ENCODE measurements around the gene KCNG4.

Gene KCNG4

GRCh38 chr16:84272740-84273320 lies 33.0 kb upstream of the KCNG4 start:
- Histone ChIP-seq H2AFZ (ENCODE audit: low read depth, low read length) (no peak overlapping the region), H3K9me3 (ENCODE audit: low read length) (no peaks in the 10 kb centered on the region), H3K4me1 (ENCODE audit: insufficient read depth, low read length) (peaks cover 5% of the 10 kb centered on the region), H3K27me3 (ENCODE audit: insufficient read depth, low read length) (no peaks in the 10 kb centered on the region), H3K36me3 (ENCODE audit: insufficient read depth, low read length) (no peaks in the 10 kb centered on the region), H3K4me3 (ENCODE audit: low read length) (no peak overlapping the region)

- Histone ChIP-seq H2AFZ (ENCODE audit: low read depth, low read length) (no peak overlapping the region), H3K4me3 (ENCODE audit: low read length) (no peak overlapping the region), H3K9me3 (ENCODE audit: low read length) (no peaks in the 10 kb centered on the region), H3K27me3 (ENCODE audit: insufficient read depth, low read length) (no peaks in the 10 kb centered on the region), H3K36me3 (ENCODE audit: insufficient read depth, low read length) (no peaks in the 10 kb centered on the region), H3K4me1 (ENCODE audit: insufficient read depth, low read length) (peaks cover 5% of the 10 kb centered on the region)
Measured at GRCh38 chr16:84271866-84272265, 32.1 kb upstream of the KCNG4 start.

- Histone ChIP-seq H3K9me3 (ENCODE audit: low read length) (no peaks in the 10 kb centered on the region), H2AFZ (ENCODE audit: low read depth, low read length) (no peak overlapping the region), H3K4me3 (ENCODE audit: low read length) (no peak overlapping the region), H3K4me1 (ENCODE audit: insufficient read depth, low read length) (peaks cover 5% of the 10 kb centered on the region), H3K36me3 (ENCODE audit: insufficient read depth, low read length) (no peaks in the 10 kb centered on the region), H3K27me3 (ENCODE audit: insufficient read depth, low read length) (no peaks in the 10 kb centered on the region)
Measured at GRCh38 chr16:84271037-84271436, 31.2 kb upstream of the KCNG4 start.

GRCh38 chr16:84270531-84270930 lies 30.7 kb upstream of the KCNG4 start:
- Histone ChIP-seq H3K9me3 (ENCODE audit: low read length) (no peaks in the 10 kb centered on the region), H3K4me3 (ENCODE audit: low read length) (no peak overlapping the region), H3K36me3 (ENCODE audit: insufficient read depth, low read length) (no peaks in the 10 kb centered on the region), H3K27me3 (ENCODE audit: insufficient read depth, low read length) (no peaks in the 10 kb centered on the region), H3K4me1 (ENCODE audit: insufficient read depth, low read length) (peaks cover 5% of the 10 kb centered on the region), H2AFZ (ENCODE audit: low read depth, low read length) (no peak overlapping the region)

- Histone ChIP-seq H3K4me3 (ENCODE audit: low read length) (no peak overlapping the region), H2AFZ (ENCODE audit: low read depth, low read length) (no peak overlapping the region), H3K9me3 (ENCODE audit: low read length) (no peaks in the 10 kb centered on the region), H3K36me3 (ENCODE audit: insufficient read depth, low read length) (no peaks in the 10 kb centered on the region), H3K4me1 (ENCODE audit: insufficient read depth, low read length) (peaks cover 5% of the 10 kb centered on the region), H3K27me3 (ENCODE audit: insufficient read depth, low read length) (no peaks in the 10 kb centered on the region)
Measured at GRCh38 chr16:84270071-84270470, 30.3 kb upstream of the KCNG4 start.

- Histone ChIP-seq H3K4me3 (ENCODE audit: low read length) (no peak overlapping the region), H3K4me1 (ENCODE audit: insufficient read depth, low read length) (peaks cover 5% of the 10 kb centered on the region), H2AFZ (ENCODE audit: low read depth, low read length) (no peak overlapping the region), H3K9me3 (ENCODE audit: low read length) (no peaks in the 10 kb centered on the region), H3K27me3 (ENCODE audit: insufficient read depth, low read length) (no peaks in the 10 kb centered on the region), H3K36me3 (ENCODE audit: insufficient read depth, low read length) (no peaks in the 10 kb centered on the region)
Measured at GRCh38 chr16:84268291-84269040, 28.7 kb upstream of the KCNG4 start.

- Histone ChIP-seq H2AFZ (ENCODE audit: low read depth, low read length) (no peak overlapping the region), H3K27me3 (ENCODE audit: insufficient read depth, low read length) (no peaks in the 10 kb centered on the region), H3K9me3 (ENCODE audit: low read length) (no peaks in the 10 kb centered on the region), H3K36me3 (ENCODE audit: insufficient read depth, low read length) (no peaks in the 10 kb centered on the region), H3K4me3 (ENCODE audit: low read length) (no peak overlapping the region), H3K4me1 (ENCODE audit: insufficient read depth, low read length) (peaks cover 5% of the 10 kb centered on the region)
Measured at GRCh38 chr16:84267380-84267779, 27.6 kb upstream of the KCNG4 start.

- no peaks in the 10 kb centered on the region for H3K27me3 ChIP-seq (ENCODE audit: insufficient read depth, low read length)
Measured at GRCh38 chr16:84266451-84266850, 26.6 kb upstream of the KCNG4 start.

GRCh38 chr16:84262939-84263338 lies 23.1 kb upstream of the KCNG4 start:
- Histone ChIP-seq H3K9me3 (ENCODE audit: low read length) (no peaks in the 10 kb centered on the region), H3K4me1 (ENCODE audit: insufficient read depth, low read length) (peaks cover 6% of the 10 kb centered on the region), H2AFZ (ENCODE audit: low read depth, low read length) (no peak overlapping the region), H3K27me3 (ENCODE audit: insufficient read depth, low read length) (no peaks in the 10 kb centered on the region), H3K36me3 (ENCODE audit: insufficient read depth, low read length) (no peaks in the 10 kb centered on the region), H3K4me3 (ENCODE audit: low read length) (no peak overlapping the region)

More at GRCh38 chr16:84266451-84266850, 26.6 kb upstream of the KCNG4 start:
- Histone ChIP-seq H3K4me3 (ENCODE audit: low read length) (no peak overlapping the region), H3K9me3 (ENCODE audit: low read length) (no peaks in the 10 kb centered on the region), H3K36me3 (ENCODE audit: insufficient read depth, low read length) (no peaks in the 10 kb centered on the region), H3K4me1 (ENCODE audit: insufficient read depth, low read length) (peaks cover 5% of the 10 kb centered on the region), H2AFZ (ENCODE audit: low read depth, low read length) (no peak overlapping the region)

- Histone ChIP-seq H3K4me3 (ENCODE audit: low read length) (no peak overlapping the region), H3K36me3 (ENCODE audit: insufficient read depth, low read length) (no peaks in the 10 kb centered on the region), H3K27me3 (ENCODE audit: insufficient read depth, low read length) (no peaks in the 10 kb centered on the region), H2AFZ (ENCODE audit: low read depth, low read length) (no peak overlapping the region), H3K4me1 (ENCODE audit: insufficient read depth, low read length) (peaks cover 6% of the 10 kb centered on the region), H3K9me3 (ENCODE audit: low read length) (no peaks in the 10 kb centered on the region)
Measured at GRCh38 chr16:84262031-84262430, 22.2 kb upstream of the KCNG4 start.

GRCh38 chr16:84260766-84261554 lies 21.1 kb upstream of the KCNG4 start:
- Histone ChIP-seq H3K36me3 (ENCODE audit: insufficient read depth, low read length) (no peaks in the 10 kb centered on the region), H2AFZ (ENCODE audit: low read depth, low read length) (no peak overlapping the region), H3K4me3 (ENCODE audit: low read length) (no peak overlapping the region), H3K9me3 (ENCODE audit: low read length) (no peaks in the 10 kb centered on the region), H3K27me3 (ENCODE audit: insufficient read depth, low read length) (no peaks in the 10 kb centered on the region), H3K4me1 (ENCODE audit: insufficient read depth, low read length) (peaks cover 6% of the 10 kb centered on the region)

- H3K4me3 ChIP-seq (ENCODE audit: low read length) = no peak overlapping the region
- no peaks in the 10 kb centered on the region for H3K36me3 ChIP-seq (ENCODE audit: insufficient read depth, low read length)
- H3K4me1 ChIP-seq (ENCODE audit: insufficient read depth, low read length) = peaks cover 12% of the 10 kb centered on the region
- H3K27me3 ChIP-seq (ENCODE audit: insufficient read depth, low read length) = no peaks in the 10 kb centered on the region
- H2AFZ ChIP-seq (ENCODE audit: low read depth, low read length) = no peak overlapping the region
- no peaks in the 10 kb centered on the region for H3K9me3 ChIP-seq (ENCODE audit: low read length)
Measured at GRCh38 chr16:84259691-84260090, 19.9 kb upstream of the KCNG4 start.

GRCh38 chr16:84258266-84258665 lies 18.5 kb upstream of the KCNG4 start:
- H2AFZ ChIP-seq (ENCODE audit: low read depth, low read length) = no peak overlapping the region
- no peaks in the 10 kb centered on the region for H3K9me3 ChIP-seq (ENCODE audit: low read length)
- no peak overlapping the region for H3K4me3 ChIP-seq (ENCODE audit: low read length)
- peaks cover 23% of the 10 kb centered on the region for H3K4me1 ChIP-seq (ENCODE audit: insufficient read depth, low read length)
- no peaks in the 10 kb centered on the region for H3K36me3 ChIP-seq (ENCODE audit: insufficient read depth, low read length)
- H3K27me3 ChIP-seq (ENCODE audit: insufficient read depth, low read length) = no peaks in the 10 kb centered on the region

Measured in neuron (in vitro differentiated cells).